ENCODE data around the gene RNF17. TPM values are rescaled to one million over a fixed set of nuclear protein-coding genes. Genes with fewer than 3 reads are reported as not detected.

The RNF17 gene
- total RNA-seq, 1 donor: not detected

- no peak for DNase-seq (ENCODE audit: low read depth)
- TF ChIP-seq, protein P1, sequence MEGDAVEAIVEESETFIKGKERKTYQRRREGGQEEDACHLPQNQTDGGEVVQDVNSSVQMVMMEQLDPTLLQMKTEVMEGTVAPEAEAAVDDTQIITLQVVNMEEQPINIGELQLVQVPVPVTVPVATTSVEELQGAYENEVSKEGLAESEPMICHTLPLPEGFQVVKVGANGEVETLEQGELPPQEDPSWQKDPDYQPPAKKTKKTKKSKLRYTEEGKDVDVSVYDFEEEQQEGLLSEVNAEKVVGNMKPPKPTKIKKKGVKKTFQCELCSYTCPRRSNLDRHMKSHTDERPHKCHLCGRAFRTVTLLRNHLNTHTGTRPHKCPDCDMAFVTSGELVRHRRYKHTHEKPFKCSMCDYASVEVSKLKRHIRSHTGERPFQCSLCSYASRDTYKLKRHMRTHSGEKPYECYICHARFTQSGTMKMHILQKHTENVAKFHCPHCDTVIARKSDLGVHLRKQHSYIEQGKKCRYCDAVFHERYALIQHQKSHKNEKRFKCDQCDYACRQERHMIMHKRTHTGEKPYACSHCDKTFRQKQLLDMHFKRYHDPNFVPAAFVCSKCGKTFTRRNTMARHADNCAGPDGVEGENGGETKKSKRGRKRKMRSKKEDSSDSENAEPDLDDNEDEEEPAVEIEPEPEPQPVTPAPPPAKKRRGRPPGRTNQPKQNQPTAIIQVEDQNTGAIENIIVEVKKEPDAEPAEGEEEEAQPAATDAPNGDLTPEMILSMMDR (IDR thresholded peaks at IDR 0.05; ENCODE audit: insufficient read depth, low read length): no peak
- H3K4me3 ChIP-seq (ENCODE audit: low read depth, low read length): no peak overlapping the region
These were observed 128.9 kb downstream of the RNF17 start for GRCh38 chr13:24892829-24893228.

- TF ChIP-seq, protein P1 (IDR thresholded peaks at IDR 0.05; ENCODE audit: insufficient read depth, low read length): no peak
- DNase-seq (ENCODE audit: low read depth): no peak
- no peak overlapping the region for H3K4me3 ChIP-seq (ENCODE audit: low read depth, low read length)
These were observed 129.9 kb downstream of the RNF17 start for GRCh38 chr13:24893863-24894262.

GRCh38 chr13:24894277-24894971, 130.5 kb downstream of the RNF17 start:
- no peak for DNase-seq (ENCODE audit: low read depth)
- TF ChIP-seq, protein P1 (IDR thresholded peaks at IDR 0.05; ENCODE audit: insufficient read depth, low read length): no peak
- H3K4me3 ChIP-seq (ENCODE audit: low read depth, low read length): no peak overlapping the region

DNA sequence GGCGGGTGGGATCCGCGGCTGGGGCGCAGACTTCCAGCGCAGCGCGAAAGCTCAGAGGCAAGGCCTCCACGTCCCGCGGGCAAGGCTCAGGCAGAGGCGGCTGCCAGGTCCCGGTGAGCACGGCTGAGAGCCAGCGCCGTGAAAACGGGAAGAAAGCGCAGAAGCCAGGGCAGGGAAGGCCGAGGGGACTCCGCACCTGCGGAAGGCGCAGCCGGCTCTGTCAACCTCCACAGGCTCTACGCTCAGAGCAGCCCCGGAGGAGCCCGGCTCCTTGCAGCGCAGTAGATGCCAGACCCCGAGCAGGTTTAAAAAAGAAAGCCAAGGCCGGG, 131.0 kb downstream of the RNF17 start:
- TF ChIP-seq, protein P1 (IDR thresholded peaks at IDR 0.05; ENCODE audit: insufficient read depth, low read length): no peak
- H3K4me3 ChIP-seq (ENCODE audit: low read depth, low read length): no peak overlapping the region
- no peak for DNase-seq (ENCODE audit: low read depth)

- no peak for DNase-seq (ENCODE audit: low read depth)
- TF ChIP-seq, protein P1 (IDR thresholded peaks at IDR 0.05; ENCODE audit: insufficient read depth, low read length): no peak
- no peak overlapping the region for H3K4me3 ChIP-seq (ENCODE audit: low read depth, low read length)
These were observed 132.1 kb downstream of the RNF17 start for GRCh38 chr13:24896061-24896460.

GRCh38 chr13:24897293-24897692, 133.3 kb downstream of the RNF17 start:
- no peak for DNase-seq (ENCODE audit: low read depth)
- no peak overlapping the region for H3K4me3 ChIP-seq (ENCODE audit: low read depth, low read length)
- TF ChIP-seq, protein P1 (IDR thresholded peaks at IDR 0.05; ENCODE audit: insufficient read depth, low read length): no peak

- no peak overlapping the region for H3K4me3 ChIP-seq (ENCODE audit: low read depth, low read length)
- TF ChIP-seq, protein P1 (IDR thresholded peaks at IDR 0.05; ENCODE audit: insufficient read depth, low read length): no peak
- no peak for DNase-seq (ENCODE audit: low read depth)
These were observed 135.6 kb downstream of the RNF17 start for GRCh38 chr13:24899601-24900000.

Data from fibroblast of the aortic adventitia (primary cell).